ENCODE results near the gene PTGIS. TPM values are rescaled to one million over a fixed set of nuclear protein-coding genes. Genes with fewer than 3 reads are reported as not detected.
"Not testable (repeated sequence)": the region's sequence is repeated elsewhere in the genome, so short reads cannot be mapped to it uniquely, and the experiment has no call there.

The PTGIS gene
- polyA plus RNA-seq, 3 donors from 2014 or later, result not detected

- Mint-ChIP-seq H3K36me3 (no peaks in the 10 kb centered on the region), H3K9me3 (no peaks in the 10 kb centered on the region), H3K4me1 (peaks cover 0 to 6% of the 10 kb centered on the region in 2 donors), H3K27ac (no peak overlapping the region), H3K4me3 (no peak overlapping the region), H3K27me3 (ENCODE audit: low read depth in 3 of 3) (peaks cover 12 to 20% (median 19%) of the 10 kb centered on the region in 3 donors)
- no peak for DNase-seq
Observed at GRCh38 chr20:49566401-49567364, 1.3 kb downstream of the PTGIS start.

- H3K27ac Mint-ChIP-seq, H3K36me3 Mint-ChIP-seq, H3K4me1 Mint-ChIP-seq, DNase-seq, H3K9me3 Mint-ChIP-seq, H3K4me3 Mint-ChIP-seq: not testable (repeated sequence)
- H3K27me3 Mint-ChIP-seq (ENCODE audit: low read depth in 3 of 3), result peaks cover 10 to 23% (median 15%) of the 10 kb centered on the region in 3 donors
Observed at GRCh38 chr20:49564991-49565390, 2.9 kb downstream of the PTGIS start.

GRCh38 chr20:49563015-49563980 lies 4.6 kb downstream of the PTGIS start:
- Mint-ChIP-seq H3K4me3 (no peak overlapping the region), H3K36me3 (no peaks in the 10 kb centered on the region), H3K27ac (no peak overlapping the region), H3K4me1 (peaks cover 0 to 1% of the 10 kb centered on the region in 2 donors), H3K27me3 (ENCODE audit: low read depth in 3 of 3) (peaks cover 10 to 16% (median 14%) of the 10 kb centered on the region in 3 donors), H3K9me3 (peaks cover 0 to 3% (median 0%) of the 10 kb centered on the region in 6 donors)
- no peak for DNase-seq

- no peak for DNase-seq
- Mint-ChIP-seq H3K27ac (no peak overlapping the region), H3K4me1 (no peaks in the 10 kb centered on the region), H3K27me3 (ENCODE audit: low read depth in 3 of 3) (peaks cover 12 to 16% (median 12%) of the 10 kb centered on the region in 3 donors), H3K9me3 (peaks cover 0 to 3% (median 0%) of the 10 kb centered on the region in 6 donors), H3K4me3 (no peak overlapping the region), H3K36me3 (no peaks in the 10 kb centered on the region)
Observed at GRCh38 chr20:49562311-49563014, 5.5 kb downstream of the PTGIS start.

- no peak overlapping the region for H3K4me3 Mint-ChIP-seq
- peaks cover 10 to 15% (median 11%) of the 10 kb centered on the region in 3 donors for H3K27me3 Mint-ChIP-seq (ENCODE audit: low read depth in 3 of 3)
- DNase-seq, result no peak
- no peaks in the 10 kb centered on the region for H3K36me3 Mint-ChIP-seq
- H3K4me1 Mint-ChIP-seq, result no peaks in the 10 kb centered on the region
- H3K9me3 Mint-ChIP-seq, result peaks cover 0 to 3% (median 0%) of the 10 kb centered on the region in 6 donors
- no peak overlapping the region for H3K27ac Mint-ChIP-seq
Observed at GRCh38 chr20:49561806-49562205, 6.1 kb downstream of the PTGIS start.

- DNase-seq, result no peak
- Mint-ChIP-seq H3K4me3 (no peak overlapping the region), H3K27me3 (ENCODE audit: low read depth in 3 of 3) (peaks cover 10 to 14% (median 11%) of the 10 kb centered on the region in 3 donors), H3K27ac (no peak overlapping the region), H3K36me3 (no peaks in the 10 kb centered on the region), H3K9me3 (peaks cover 0 to 3% (median 0%) of the 10 kb centered on the region in 6 donors), H3K4me1 (no peaks in the 10 kb centered on the region)
Observed at GRCh38 chr20:49561256-49561655, 6.7 kb downstream of the PTGIS start.

GRCh38 chr20:49560646-49561045 lies 7.3 kb downstream of the PTGIS start:
- Mint-ChIP-seq H3K9me3 (peaks cover 0 to 3% (median 0%) of the 10 kb centered on the region in 6 donors), H3K27me3 (ENCODE audit: low read depth in 3 of 3) (peaks cover 10 to 11% (median 10%) of the 10 kb centered on the region in 3 donors), H3K36me3 (no peaks in the 10 kb centered on the region), H3K27ac (no peak overlapping the region), H3K4me3 (no peak overlapping the region), H3K4me1 (no peaks in the 10 kb centered on the region)
- no peak for DNase-seq

- H3K4me3 Mint-ChIP-seq, result no peak overlapping the region
- H3K27me3 Mint-ChIP-seq (ENCODE audit: low read depth in 3 of 3), result peaks cover 7 to 11% (median 8%) of the 10 kb centered on the region in 3 donors
- no peak for DNase-seq
- no peaks in the 10 kb centered on the region for H3K36me3 Mint-ChIP-seq
- H3K4me1 Mint-ChIP-seq, result no peaks in the 10 kb centered on the region
- H3K27ac Mint-ChIP-seq, result no peak overlapping the region
- H3K9me3 Mint-ChIP-seq, result peaks cover 0 to 3% (median 0%) of the 10 kb centered on the region in 6 donors
Observed at GRCh38 chr20:49560186-49560585, 7.8 kb downstream of the PTGIS start.

- no peaks in the 10 kb centered on the region for H3K4me1 Mint-ChIP-seq
- peaks cover 0 to 3% (median 0%) of the 10 kb centered on the region in 6 donors for H3K9me3 Mint-ChIP-seq
- peaks cover 7 to 11% (median 8%) of the 10 kb centered on the region in 3 donors for H3K27me3 Mint-ChIP-seq (ENCODE audit: low read depth in 3 of 3)
- H3K4me3 Mint-ChIP-seq, result no peak overlapping the region
- no peaks in the 10 kb centered on the region for H3K36me3 Mint-ChIP-seq
- no peak overlapping the region for H3K27ac Mint-ChIP-seq
- DNase-seq, result no peak
Observed at GRCh38 chr20:49559411-49560081, 8.4 kb downstream of the PTGIS start.

GRCh38 chr20:49558826-49559225 lies 9.1 kb downstream of the PTGIS start:
- H3K9me3 Mint-ChIP-seq, result peaks cover 0 to 3% (median 0%) of the 10 kb centered on the region in 6 donors
- DNase-seq, result no peak
- no peak overlapping the region for H3K4me3 Mint-ChIP-seq
- H3K4me1 Mint-ChIP-seq, result no peaks in the 10 kb centered on the region
- H3K27me3 Mint-ChIP-seq (ENCODE audit: low read depth in 3 of 3), result peaks cover 7 to 11% (median 8%) of the 10 kb centered on the region in 3 donors
- H3K27ac Mint-ChIP-seq, result no peak overlapping the region
- no peaks in the 10 kb centered on the region for H3K36me3 Mint-ChIP-seq

GRCh38 chr20:49557449-49557848 lies 10.5 kb downstream of the PTGIS start:
- H3K27me3 Mint-ChIP-seq (ENCODE audit: low read depth in 3 of 3), result peaks cover 7 to 8% (median 8%) of the 10 kb centered on the region in 3 donors
- H3K4me3 Mint-ChIP-seq, result no peak overlapping the region
- DNase-seq, result no peak
- no peak overlapping the region for H3K27ac Mint-ChIP-seq
- H3K9me3 Mint-ChIP-seq, result peaks cover 0 to 3% (median 0%) of the 10 kb centered on the region in 6 donors
- no peaks in the 10 kb centered on the region for H3K4me1 Mint-ChIP-seq
- no peaks in the 10 kb centered on the region for H3K36me3 Mint-ChIP-seq

GRCh38 chr20:49556621-49557020 lies 11.3 kb downstream of the PTGIS start:
- Mint-ChIP-seq H3K4me1 (no peaks in the 10 kb centered on the region), H3K9me3 (peaks cover 0 to 3% (median 0%) of the 10 kb centered on the region in 6 donors), H3K27me3 (ENCODE audit: low read depth in 3 of 3) (peaks cover 7 to 10% (median 8%) of the 10 kb centered on the region in 3 donors), H3K4me3 (no peak overlapping the region), H3K27ac (no peak overlapping the region), H3K36me3 (no peaks in the 10 kb centered on the region)
- no peak for DNase-seq
